Astrocyte (in vitro differentiated cells and primary cell): ENCODE data around the gene SEC22A.

ENCODE experiments used
- EZH2 ChIP-seq: IDR thresholded peaks from 2 replicates; pipeline ENCODE4 v1.6.1; 2012; ENCODE audit warnings: mild to moderate bottlenecking, low read length, inconsistent platforms; ENCODE audit not compliant: insufficient read depth
- TF ChIP-seq, protein P1 (sequence below): IDR thresholded peaks from 2 replicates; pipeline ENCODE4 v1.5.1; 2011; ENCODE audit warnings: low read depth, mild to moderate bottlenecking, inconsistent platforms, low read length, moderate library complexity; ENCODE audit not compliant: insufficient read depth

DNA sequence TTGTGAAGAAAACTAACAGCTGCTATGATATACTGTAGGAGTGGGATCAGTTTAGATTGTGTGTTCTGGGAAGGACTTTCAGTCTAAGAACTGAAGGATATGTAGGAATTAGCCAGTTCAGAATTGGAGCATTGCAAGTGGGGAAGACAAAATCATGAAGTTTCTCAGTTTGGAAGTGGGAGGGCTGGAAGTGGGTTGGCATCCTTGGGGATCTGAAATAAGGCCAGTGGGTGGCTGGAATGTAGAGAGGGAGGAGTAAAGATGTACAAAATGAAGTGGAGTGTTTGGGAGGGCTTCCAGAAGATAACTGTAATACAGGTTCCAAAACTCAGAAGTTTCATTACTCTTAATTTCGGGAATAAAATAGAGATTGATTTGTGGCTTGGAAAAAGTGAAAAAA, 17.2 kb downstream of the SEC22A start:
- TF ChIP-seq, protein P1, sequence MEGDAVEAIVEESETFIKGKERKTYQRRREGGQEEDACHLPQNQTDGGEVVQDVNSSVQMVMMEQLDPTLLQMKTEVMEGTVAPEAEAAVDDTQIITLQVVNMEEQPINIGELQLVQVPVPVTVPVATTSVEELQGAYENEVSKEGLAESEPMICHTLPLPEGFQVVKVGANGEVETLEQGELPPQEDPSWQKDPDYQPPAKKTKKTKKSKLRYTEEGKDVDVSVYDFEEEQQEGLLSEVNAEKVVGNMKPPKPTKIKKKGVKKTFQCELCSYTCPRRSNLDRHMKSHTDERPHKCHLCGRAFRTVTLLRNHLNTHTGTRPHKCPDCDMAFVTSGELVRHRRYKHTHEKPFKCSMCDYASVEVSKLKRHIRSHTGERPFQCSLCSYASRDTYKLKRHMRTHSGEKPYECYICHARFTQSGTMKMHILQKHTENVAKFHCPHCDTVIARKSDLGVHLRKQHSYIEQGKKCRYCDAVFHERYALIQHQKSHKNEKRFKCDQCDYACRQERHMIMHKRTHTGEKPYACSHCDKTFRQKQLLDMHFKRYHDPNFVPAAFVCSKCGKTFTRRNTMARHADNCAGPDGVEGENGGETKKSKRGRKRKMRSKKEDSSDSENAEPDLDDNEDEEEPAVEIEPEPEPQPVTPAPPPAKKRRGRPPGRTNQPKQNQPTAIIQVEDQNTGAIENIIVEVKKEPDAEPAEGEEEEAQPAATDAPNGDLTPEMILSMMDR: no peak
- TF ChIP-seq EZH2: no peak
